Measurements from ENCODE around the gene PRKN. TPM values are rescaled to one million over a fixed set of nuclear protein-coding genes. Genes with fewer than 3 reads are reported as not detected.

The PRKN gene
- total RNA-seq, 1 donor from 2014 or later = 0.93 TPM

- no peak for DNase-seq (ENCODE audit: extremely low read depth, low read depth, low spot score)
Observed at GRCh38 chr6:162336359-162336758, 391.2 kb downstream of the PRKN start.

DNA sequence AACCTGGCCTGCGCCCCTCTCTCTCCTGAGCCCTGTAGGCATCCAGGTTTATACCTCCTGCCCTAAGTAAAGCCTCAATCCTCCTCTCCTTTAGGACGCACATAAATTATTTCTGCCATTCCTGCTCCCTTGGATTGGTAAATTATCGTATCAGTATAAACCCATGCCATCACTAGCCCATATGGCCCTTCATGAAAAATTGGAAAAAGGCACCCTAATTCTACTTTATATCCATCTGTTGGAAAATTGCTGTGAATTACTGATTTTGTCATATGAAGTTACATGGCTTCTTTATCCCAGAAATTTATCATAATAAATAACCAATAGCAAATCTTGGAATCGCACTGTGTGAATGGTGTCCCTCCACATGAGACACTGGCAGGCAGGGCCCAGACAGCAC lies 395.2 kb downstream of the PRKN start:
- DNase-seq (ENCODE audit: extremely low read depth, low read depth, low spot score) = no peak

DNA sequence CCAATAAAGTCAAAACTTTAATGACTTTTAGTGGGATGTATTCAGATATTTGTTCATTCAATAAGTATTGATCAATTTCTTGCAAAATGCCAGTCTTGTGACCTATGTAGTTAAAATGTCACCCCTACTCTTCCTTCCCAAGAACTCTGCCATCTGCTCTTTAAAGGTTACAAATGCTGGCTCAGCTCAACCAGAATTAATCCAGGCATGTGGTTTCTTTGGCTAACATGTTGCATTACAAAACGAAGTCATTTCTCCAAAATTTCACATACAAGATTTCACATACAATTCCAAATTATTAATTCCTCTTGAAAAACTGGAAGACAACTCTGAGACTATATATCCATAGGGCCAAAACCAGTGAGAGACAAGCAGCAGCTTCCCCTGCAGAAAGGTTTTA lies 395.7 kb downstream of the PRKN start:
- no peak for DNase-seq (ENCODE audit: extremely low read depth, low read depth, low spot score)

DNA sequence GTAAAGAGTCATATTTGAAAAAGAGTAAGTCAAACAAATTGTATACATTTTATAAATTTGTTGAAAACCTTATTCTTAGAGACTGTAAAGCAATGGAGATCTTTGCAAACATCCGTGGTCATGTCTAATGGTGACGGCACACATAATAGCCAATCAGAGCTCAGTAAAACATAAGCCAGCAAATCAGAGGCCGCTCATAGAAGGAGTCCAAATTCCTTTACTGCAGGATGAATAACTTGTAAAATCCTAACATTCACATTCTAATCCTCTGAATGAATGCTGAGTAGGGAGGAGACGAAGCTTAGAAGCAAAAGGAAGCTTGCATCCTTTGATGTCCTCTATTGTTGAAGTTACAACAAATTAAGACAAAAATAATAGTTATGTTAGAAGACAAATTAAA lies 401.7 kb downstream of the PRKN start:
- no peak for DNase-seq (ENCODE audit: extremely low read depth, low read depth, low spot score)

GRCh38 chr6:162325051-162325450 lies 402.5 kb downstream of the PRKN start:
- no peak for DNase-seq (ENCODE audit: extremely low read depth, low read depth, low spot score)

- no peak for DNase-seq (ENCODE audit: extremely low read depth, low read depth, low spot score)
Observed at GRCh38 chr6:162315291-162315690, 412.3 kb downstream of the PRKN start.

DNA sequence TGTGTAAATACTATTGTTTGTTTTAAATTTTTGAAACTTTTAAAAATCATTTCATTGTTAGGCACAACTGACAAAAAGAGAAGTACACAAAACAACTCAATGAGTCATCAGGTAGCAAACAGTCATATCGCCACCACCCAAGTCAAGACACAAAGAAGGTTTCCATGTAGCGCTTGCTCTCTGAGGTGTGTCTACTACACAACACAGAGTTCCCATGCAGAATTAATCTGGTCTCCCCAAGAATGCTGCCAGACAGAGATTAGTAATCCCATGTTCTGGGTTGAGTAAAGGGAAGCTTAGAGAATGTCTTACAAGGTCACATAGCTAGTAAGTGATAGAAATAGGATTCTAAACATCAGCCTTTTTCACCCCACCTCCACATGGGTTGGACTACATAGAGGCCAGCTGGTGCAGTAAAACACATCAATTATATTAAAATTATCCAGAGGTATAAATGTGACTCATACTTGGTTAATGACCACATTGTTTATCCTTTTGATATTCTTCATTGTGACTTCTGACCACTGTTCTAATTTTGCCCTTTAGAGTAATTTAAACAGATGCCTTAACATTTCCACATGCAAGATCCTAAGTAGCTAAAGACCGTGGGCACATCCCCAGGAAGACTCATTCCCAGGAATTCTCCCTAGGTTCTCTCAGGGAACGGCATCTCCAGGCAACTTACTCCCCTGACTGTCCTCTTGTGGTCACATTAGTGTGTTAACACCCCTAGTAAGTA lies 413.5 kb downstream of the PRKN start:
- DNase-seq (ENCODE audit: extremely low read depth, low read depth, low spot score) = no peak

DNA sequence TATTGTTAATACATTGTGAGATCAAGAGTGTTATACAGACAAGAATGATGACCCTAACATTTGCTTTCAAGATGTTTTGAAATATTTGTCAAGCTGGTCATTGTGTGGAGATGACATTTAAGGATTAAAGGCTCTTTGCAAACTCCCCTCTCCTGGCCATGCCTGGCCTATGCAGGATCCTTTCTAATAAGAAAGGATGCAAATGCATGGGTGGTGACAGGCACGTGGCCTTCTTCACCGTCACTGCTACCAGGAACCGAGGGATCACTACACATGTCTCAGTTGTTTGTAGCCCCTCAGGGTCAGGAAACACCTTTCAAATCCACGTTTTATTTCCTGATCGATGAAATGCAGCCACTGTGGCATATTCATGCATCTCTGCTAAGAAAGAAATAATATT lies 419.7 kb downstream of the PRKN start:
- DNase-seq (ENCODE audit: extremely low read depth, low read depth, low spot score) = no peak

- no peak for DNase-seq (ENCODE audit: extremely low read depth, low read depth, low spot score)
Observed at GRCh38 chr6:162306616-162307015, 420.9 kb downstream of the PRKN start.

- DNase-seq (ENCODE audit: extremely low read depth, low read depth, low spot score) = no peak
Observed at GRCh38 chr6:162301128-162301527, 426.4 kb downstream of the PRKN start.

- no peak for DNase-seq (ENCODE audit: extremely low read depth, low read depth, low spot score)
Observed at GRCh38 chr6:162294029-162294428, 433.5 kb downstream of the PRKN start.

GRCh38 chr6:162292915-162293314 lies 434.7 kb downstream of the PRKN start:
- no peak for DNase-seq (ENCODE audit: extremely low read depth, low read depth, low spot score)

- no peak for DNase-seq (ENCODE audit: extremely low read depth, low read depth, low spot score)
Observed at GRCh38 chr6:162290846-162291465, 436.6 kb downstream of the PRKN start.

DNA sequence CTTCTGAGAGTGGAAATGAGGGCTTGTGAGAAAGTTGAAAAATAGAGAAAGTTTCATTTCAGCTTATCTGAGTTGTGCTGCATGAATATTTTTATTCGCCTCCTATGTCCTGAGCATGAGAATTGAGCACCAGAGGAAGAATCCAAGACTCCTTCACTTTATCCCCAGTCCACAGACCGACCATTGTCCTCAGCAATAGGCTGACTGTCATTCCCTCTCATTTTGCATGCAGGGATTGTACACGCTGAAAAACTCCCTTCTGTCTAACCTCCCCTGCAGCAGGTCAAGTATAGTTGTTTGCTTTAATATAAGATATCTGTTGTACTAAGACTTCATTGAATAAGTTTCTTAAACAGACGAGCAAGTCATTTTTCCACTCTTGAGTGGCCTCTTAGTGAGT lies 437.6 kb downstream of the PRKN start:
- DNase-seq (ENCODE audit: extremely low read depth, low read depth, low spot score) = no peak

DNA sequence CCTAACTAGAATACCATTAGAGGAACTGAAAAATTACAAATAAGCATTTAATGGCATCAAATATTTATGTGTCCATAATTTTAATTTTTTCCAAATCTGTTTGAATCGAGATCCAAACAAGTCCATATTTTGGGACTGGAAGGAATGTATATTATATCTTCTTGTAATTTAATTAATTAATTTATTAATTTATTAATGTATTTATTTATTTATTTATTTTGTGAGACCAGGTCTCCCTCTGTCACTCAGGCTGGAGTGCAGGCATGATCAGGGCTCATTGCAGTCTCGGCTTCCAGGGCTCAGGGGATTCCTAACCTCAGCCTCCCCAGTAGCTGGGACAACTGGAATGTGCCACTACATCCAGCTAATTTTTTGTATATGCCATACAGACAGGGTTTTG lies 453.6 kb downstream of the PRKN start:
- DNase-seq (ENCODE audit: extremely low read depth, low read depth, low spot score) = no peak

- DNase-seq (ENCODE audit: extremely low read depth, low read depth, low spot score) = no peak
Observed at GRCh38 chr6:162271922-162272321, 455.6 kb downstream of the PRKN start.

GRCh38 chr6:162270966-162271365 lies 456.6 kb downstream of the PRKN start:
- no peak for DNase-seq (ENCODE audit: extremely low read depth, low read depth, low spot score)

- DNase-seq (ENCODE audit: extremely low read depth, low read depth, low spot score) = no peak
Observed at GRCh38 chr6:162267641-162268040, 459.9 kb downstream of the PRKN start.

GRCh38 chr6:162267126-162267525 lies 460.4 kb downstream of the PRKN start:
- DNase-seq (ENCODE audit: extremely low read depth, low read depth, low spot score) = no peak

- DNase-seq (ENCODE audit: extremely low read depth, low read depth, low spot score) = no peak
Observed at GRCh38 chr6:162264581-162264980, 463.0 kb downstream of the PRKN start.

GRCh38 chr6:162262466-162263196 lies 464.9 kb downstream of the PRKN start:
- DNase-seq (ENCODE audit: extremely low read depth, low read depth, low spot score) = no peak

- no peak for DNase-seq (ENCODE audit: extremely low read depth, low read depth, low spot score)
Observed at GRCh38 chr6:162261598-162261997, 466.0 kb downstream of the PRKN start.

All from glomerular endothelial cell (primary cell).